HS-27A (cell line): Measurements from ENCODE around the gene FBP1.

ENCODE experiments used
- DNase-seq: peaks from one replicate; pipeline ENCODE4 v3.0.0-alpha.2; 2012; ENCODE audit warnings: low read depth, missing footprints

The FBP1 gene

DNA sequence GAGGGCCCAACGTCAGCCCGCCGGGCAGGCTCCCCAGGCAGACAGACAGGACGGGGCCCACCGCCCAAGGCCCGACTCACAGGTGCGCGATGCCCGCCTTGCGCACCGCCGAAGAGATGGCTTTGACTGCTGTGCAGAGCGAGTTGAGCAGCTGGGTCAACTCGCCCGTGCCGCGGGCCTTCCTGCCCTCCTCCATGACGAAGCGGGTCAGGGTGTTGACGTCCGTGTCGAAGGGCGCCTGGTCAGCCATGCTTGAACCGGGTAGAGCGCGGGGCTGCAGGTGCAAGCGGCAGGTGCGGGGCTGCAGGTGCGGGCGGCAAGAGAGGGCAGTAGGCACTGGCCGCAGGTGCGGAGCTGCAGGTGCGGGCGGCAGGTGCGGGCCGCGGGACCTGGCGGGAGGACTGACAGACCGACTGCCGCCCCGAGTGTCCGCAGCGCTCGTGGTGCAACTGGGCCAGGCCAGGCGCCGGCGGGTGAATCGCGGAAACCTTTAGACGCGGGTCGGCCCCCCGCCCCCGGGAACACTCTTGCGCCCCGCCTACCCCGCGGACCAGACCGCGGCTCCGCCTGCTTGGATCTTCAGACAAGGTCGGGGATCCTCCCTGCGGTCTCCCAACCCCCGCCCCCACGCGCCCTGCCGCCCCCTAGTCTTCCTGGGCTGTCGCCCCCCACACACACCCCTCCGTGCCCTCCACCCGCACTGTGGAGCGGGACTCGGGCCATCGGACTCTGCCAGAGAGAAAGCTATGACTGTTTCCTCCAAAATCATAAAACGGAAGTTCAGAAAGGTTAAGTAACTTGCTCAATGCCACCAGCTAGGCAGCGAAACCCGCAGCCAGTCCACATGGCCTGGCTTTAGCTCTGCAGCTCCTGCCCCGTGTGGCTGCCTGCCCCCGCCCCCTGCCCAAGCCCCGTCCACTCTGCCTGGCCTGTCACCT, at the start of gene FBP1:
Gene FBP1, minus strand, starts transcription at position 458 of the 938 bp plus-strand sequence. Its CDS starts 208 bp downstream, at position 250.
- DNase-seq, result no peak

DNA sequence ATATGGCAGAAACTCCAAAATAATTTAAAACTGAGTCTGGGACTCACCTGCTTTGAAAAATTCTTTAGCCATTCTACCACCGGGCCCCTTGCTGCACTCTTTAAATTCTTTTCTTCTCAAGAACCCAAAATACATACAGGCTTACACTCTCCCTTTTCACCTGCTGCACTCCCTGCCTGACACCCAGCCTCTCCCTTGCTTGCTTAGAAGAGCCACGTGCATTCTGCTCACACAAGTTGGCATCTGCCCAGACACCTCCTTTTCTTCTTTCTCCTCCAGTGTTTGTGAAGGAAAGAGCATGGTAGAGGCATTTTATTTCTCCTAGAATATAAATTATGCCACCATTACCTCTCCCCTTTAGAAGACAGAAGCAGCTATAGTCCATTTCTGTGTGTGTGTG, 48.1 kb upstream of the FBP1 start:
- DNase-seq, result no peak

GRCh38 chr9:94685359-94685758, 46.0 kb upstream of the FBP1 start:
- DNase-seq, result no peak

- peak; percentile 52 for DNase-seq
Observed at GRCh38 chr9:94681508-94681907, 42.2 kb upstream of the FBP1 start.

DNA sequence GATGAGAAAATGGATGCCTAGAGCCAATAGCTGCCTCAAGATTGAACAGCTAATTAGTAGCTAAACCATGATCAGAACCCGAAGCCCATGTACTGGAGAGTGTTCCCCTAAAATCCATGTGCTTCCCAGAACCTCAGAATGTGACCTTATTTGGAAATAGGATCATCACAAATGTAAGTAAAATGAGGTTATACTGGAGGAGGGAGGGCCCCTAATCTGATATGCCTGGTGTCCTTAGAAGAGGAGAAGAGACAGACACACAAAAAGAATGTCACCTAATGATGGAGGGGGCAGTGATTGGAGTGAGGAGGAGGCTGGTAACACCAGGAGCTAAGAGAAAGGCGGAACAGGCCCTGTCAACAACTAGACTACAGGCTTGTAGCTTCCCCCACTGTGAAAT, 41.3 kb upstream of the FBP1 start:
- DNase-seq, result no peak

DNA sequence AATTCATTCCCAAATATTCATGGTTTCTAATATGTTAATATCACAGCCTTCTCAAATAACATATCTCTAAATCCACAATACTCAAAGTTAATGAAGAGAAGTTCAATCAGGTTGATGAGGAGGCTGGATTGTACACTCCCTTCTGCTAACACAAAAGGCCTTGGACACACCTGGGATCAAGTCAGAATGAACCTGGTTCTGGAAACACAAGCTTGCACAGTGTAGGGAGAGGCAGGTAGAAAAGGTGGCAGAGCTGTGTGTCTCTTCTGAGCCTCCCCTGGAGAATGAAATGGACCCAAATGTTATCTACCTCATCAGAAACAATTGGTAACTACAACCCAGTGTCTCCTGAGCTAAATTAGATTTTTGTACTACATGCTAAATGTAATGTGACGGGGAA, 40.7 kb upstream of the FBP1 start:
- no peak for DNase-seq

DNA sequence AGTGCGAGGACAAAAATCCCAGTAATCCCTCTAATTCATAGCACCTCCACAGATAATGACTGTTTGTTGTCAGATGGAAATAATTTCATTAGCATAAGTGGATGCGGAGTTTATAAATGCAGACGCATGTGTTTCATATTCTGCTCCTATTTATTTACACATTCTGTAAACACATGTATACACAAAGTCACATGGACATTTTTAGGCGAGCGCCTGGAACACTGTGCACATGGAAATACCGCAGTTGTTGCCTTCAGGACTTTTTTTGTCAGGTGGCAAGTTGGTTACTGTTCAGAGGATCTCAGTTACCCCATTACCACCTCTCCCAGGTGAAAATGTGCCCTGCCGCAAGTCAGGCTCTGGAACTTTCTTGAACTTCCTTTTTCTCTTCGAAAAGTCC, 40.3 kb upstream of the FBP1 start:
- DNase-seq, result no peak

DNA sequence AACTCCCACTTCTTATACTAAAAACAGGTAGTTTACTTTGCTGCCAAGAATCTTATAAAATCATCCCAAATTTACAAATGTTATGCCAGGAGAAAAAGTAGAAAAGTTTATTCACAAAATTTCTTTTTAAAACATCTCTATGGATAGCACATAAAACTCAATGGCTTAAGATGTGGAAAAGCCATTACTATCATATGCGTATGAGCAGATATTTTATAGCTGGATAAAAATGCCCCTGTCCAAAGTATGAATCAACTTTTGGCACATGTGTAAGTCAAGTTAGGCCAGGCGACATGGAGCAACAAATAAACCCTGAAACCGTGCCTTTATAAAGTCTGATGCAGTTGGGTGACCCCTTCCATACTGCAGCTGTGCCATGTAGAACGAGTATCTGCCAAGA, 38.6 kb upstream of the FBP1 start:
- DNase-seq, result no peak

DNA sequence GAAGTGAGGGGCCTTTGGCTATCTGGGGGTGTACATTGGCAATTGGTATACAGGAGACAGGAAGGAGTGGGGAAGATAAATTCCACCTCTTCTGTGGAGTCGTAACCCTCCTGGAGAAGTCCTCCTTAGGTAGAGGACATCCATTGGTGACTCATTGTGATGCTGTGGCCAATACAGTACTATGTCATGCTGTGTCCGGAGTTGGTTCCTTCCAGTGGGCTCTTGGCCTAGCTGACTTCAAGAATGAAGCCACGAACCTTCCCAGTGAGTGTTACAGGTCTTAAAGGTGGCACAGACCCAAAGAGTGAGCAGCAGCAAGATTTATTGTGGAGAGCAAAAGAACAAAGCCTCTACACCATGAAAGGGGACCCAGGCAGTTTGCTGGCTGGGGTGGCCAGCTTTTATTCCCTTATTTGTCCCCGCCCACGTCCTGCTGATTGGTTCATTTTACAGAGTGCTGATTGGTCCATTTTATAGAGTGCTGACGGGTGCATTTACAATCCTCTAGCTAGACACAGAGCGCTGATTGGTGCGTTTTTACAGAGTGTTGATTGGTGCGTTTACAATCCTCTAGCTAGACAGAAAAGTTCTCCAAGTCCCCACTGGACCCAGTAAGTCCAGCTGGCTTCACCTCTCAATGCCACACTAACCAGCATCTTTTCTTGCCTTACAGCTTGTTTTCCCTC, 37.3 kb upstream of the FBP1 start:
- no peak for DNase-seq

GRCh38 chr9:94675008-94675881, 35.9 kb upstream of the FBP1 start:
- peak; percentile 55 for DNase-seq

- peak; percentile 77 for DNase-seq
Observed at GRCh38 chr9:94672811-94673487, 33.6 kb upstream of the FBP1 start.

DNA sequence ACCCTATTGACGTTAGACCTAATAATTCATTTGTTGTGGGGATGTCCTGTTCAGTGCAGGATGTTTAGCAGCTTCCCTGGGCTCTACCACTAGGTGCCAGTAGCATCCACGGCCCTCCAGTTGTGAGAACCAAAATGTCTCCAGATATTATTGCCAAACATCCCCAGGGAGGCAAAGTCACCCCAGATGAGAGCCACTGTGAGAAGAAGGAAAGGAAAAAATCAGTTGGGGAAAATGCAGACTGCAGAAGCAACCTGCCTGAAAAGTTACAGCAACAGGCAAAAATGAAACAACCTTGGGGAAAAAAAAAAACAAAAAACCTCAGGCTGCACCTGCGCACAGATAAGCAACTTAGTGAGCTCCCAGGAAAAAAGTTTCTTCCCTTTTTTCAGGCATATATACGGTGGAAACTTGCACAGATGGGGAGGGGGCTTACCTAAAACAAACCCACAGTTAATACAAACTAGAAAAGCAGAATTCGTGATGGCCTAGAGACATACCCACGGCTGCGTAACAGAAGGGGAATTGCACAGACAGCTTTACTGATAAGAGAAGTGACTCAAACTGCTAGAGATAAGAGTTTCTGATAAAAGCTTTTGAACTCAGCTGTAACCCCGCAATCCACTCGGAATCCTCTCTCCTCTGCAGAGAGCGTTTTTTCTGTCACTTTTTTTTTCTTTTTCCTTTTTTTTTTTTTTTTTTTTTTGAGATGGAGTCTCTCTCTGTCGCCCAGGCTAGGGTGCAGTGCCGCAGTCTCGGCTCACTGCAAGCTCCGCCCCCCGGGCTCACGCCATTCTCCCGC, 29.8 kb upstream of the FBP1 start:
- DNase-seq, result peak; percentile 45

GRCh38 chr9:94668418-94668927, 29.2 kb upstream of the FBP1 start:
- no peak for DNase-seq

- no peak for DNase-seq
Observed at GRCh38 chr9:94666364-94667099, 27.2 kb upstream of the FBP1 start.

- no peak for DNase-seq
Observed at GRCh38 chr9:94665613-94666012, 26.3 kb upstream of the FBP1 start.

DNA sequence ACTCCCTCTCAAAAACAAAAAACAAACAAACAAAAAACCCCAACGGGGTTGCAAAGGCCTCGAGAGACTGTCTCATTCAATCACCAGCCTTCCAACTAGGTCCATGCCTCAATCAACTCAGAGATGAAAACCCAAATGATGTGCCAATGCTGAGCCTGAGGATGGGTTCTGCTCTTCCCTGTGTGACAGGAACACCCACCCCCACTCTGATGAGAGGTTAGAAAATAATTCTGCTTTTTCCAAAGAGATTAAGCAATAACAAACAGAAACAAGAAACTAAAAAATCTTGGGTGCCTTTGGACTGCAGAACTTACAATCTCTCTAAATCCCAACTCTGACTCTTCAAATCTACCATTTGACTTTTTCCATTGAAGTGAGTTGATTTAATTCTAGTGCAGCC, 25.5 kb upstream of the FBP1 start:
- DNase-seq, result no peak

DNA sequence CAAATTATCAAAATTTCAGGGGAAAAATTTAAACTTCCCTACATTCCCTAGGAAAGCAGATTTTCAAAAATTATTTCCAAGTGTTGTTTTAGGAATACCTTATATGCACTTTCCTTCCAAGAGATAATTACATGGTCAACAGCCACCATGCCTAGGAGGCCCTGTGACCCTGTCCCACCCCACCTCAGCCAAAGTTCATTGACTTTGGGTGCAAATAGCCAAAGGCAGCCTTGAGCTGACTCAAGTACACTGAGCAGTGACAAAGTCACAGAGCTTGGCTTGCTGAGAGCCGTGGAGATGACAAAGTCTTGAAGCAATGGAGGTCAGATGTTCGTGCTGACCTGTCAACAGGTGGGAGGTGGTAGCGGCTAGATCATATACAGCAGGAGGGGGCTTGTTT, 24.3 kb upstream of the FBP1 start:
- no peak for DNase-seq

DNA sequence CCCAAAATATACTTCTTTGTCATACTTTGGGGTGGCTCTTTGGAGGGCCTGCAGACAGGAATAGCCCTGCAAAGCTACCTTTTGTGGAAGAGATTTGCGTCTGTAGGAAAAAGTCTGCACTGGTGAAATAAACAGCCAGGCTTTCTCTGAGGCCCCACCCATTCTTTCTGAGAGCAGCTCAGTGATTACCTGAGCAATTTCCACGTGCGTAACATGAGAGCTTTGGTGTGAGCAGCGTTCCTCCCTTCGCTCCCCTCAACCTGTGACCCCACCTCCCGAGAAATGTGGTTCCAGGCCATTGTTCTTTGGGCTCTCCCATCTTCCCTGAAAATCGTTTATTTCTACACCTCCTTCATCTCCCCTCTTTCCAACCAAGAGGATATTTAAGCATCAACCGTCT, 23.8 kb upstream of the FBP1 start:
- DNase-seq, result no peak

DNA sequence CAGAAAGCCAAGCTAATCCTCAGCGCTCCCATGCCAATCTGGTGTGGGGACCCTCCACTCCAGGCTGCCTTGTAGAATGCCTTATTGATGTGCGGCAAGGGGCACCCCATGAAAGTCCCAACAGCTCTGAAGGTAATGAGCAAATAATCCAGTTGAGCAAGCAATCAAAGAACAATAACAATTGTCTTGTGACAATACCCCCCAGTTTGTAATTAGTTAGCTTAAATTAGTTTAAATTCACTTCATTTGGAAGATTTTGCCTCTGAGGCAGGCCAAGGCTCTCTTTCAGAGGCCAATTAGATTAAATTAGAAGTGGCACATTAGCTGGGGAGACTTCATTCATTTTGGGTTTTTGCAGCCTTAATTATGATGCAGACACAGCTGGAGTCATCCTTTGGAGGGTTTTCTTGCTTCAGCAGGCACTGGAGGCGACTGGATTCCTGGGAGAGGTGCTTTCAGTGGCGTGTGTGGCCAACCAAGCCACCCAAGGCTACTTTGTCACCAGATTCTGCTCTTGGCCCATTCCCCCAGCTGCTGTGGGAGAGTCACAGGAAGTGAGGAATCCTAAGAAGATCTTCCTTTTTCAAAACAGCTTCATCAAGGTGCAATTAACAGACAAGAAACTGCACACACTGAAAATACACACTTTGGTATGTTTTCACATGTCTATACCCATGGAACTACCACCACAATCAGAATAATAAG, 17.9 kb upstream of the FBP1 start:
- DNase-seq, result no peak
